ENCODE measurements around the gene LHX1.

DNA sequence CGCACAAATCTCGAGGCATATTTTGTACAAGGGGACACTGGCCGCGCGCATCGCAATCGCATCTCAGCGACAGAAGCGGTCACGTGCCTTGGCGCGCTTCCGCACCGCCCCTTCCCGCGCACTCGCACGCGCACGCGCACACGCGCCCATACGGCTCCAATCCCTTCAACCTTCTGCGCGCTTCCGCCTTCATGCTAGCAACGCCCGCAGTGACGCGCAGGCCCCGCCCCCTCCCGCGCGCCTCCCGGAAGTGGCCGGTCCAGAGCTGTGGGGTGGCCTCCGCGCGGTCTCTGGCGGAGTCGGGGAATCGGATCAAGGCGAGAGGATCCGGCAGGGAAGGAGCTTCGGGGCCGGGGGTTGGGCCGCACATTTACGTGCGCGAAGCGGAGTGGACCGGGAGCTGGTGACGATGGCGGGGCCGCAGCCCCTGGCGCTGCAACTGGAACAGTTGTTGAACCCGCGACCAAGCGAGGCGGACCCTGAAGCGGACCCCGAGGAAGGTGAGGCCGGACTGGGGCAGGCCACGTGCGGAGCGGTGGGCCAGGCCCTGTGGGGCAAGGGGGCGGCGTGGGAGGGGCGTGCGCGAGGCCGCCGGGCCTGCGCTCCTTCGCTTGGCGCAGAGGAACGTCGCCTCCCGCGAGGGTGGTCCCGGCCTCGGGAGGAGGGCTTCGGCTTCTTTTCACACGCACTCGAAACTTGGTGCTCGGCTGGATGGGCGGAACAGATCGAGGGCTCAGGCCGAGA is 11.6 kb downstream of the LHX1 start, which contains the start of gene AATF:
- TF ChIP-seq, protein P1, sequence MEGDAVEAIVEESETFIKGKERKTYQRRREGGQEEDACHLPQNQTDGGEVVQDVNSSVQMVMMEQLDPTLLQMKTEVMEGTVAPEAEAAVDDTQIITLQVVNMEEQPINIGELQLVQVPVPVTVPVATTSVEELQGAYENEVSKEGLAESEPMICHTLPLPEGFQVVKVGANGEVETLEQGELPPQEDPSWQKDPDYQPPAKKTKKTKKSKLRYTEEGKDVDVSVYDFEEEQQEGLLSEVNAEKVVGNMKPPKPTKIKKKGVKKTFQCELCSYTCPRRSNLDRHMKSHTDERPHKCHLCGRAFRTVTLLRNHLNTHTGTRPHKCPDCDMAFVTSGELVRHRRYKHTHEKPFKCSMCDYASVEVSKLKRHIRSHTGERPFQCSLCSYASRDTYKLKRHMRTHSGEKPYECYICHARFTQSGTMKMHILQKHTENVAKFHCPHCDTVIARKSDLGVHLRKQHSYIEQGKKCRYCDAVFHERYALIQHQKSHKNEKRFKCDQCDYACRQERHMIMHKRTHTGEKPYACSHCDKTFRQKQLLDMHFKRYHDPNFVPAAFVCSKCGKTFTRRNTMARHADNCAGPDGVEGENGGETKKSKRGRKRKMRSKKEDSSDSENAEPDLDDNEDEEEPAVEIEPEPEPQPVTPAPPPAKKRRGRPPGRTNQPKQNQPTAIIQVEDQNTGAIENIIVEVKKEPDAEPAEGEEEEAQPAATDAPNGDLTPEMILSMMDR (IDR thresholded peaks at IDR 0.05): peak in 1 of 3 donors; percentile 21
- TF ChIP-seq POLR2A (IDR thresholded peaks at IDR 0.05) (peak; percentile 70), EP300 (IDR thresholded peaks at IDR 0.05) (peak; percentile 84)
